IMR-90 (cell line): ENCODE results near the gene ARHGAP10.

ENCODE experiments used
- CEBPB ChIP-seq: IDR thresholded peaks from 2 replicates; pipeline ENCODE4 v1.6.1; 2012; ENCODE audit warnings: low read depth, low read length, improper control_type of control experiment
- CHD1 ChIP-seq: IDR thresholded peaks from 2 replicates; pipeline ENCODE4 v1.6.1; 2012; ENCODE audit warnings: low read depth, low read length, improper control_type of control experiment
- CTCF ChIP-seq: conservative IDR thresholded peaks from 2 replicates; pipeline ENCODE4 v1.5.1; 2012; ENCODE audit warnings: mild to moderate bottlenecking, low read depth, low read length, improper control_type of control experiment
- ELK1 ChIP-seq: fragments of 150-350 bp; IDR thresholded peaks from 2 replicates; pipeline ENCODE4 v1.6.1; 2016; ENCODE audit warnings: low read depth, mild to moderate bottlenecking, low read length, moderate library complexity, borderline replicate concordance
- FOS ChIP-seq: fragments of 150-350 bp; IDR thresholded peaks from 2 replicates; pipeline ENCODE4 v1.6.1; 2016; ENCODE audit warnings: low read depth, low read length
- MAFK ChIP-seq: IDR thresholded peaks from 2 replicates; pipeline ENCODE4 v1.6.1; 2012; ENCODE audit warnings: low read depth, low read length, improper control_type of control experiment
- MXI1 ChIP-seq: IDR thresholded peaks from 2 replicates; pipeline ENCODE4 v1.6.1; 2012; ENCODE audit warnings: low read depth, mild to moderate bottlenecking, low read length, moderate library complexity, borderline replicate concordance
- NFE2L2 ChIP-seq: fragments of 150-350 bp; IDR thresholded peaks from 2 replicates; pipeline ENCODE4 v1.6.1; 2016; ENCODE audit warnings: low read depth, mild to moderate bottlenecking, low read length
- POLR2A ChIP-seq: IDR thresholded peaks from 2 replicates; pipeline ENCODE4 v1.6.1; 2012; ENCODE audit warnings: mild to moderate bottlenecking, low read depth, low read length
- RAD21 ChIP-seq: IDR thresholded peaks from 2 replicates; pipeline ENCODE4 v1.6.1; 2012; ENCODE audit warnings: low read length, improper control_type of control experiment
- RCOR1 ChIP-seq: IDR thresholded peaks from 2 replicates; pipeline ENCODE4 v1.6.1; 2012; ENCODE audit warnings: mild to moderate bottlenecking, low read length, improper control_type of control experiment; ENCODE audit not compliant: insufficient replicate concordance
- SMC3 ChIP-seq: fragments of 150-350 bp; IDR thresholded peaks from 2 replicates; pipeline ENCODE4 v1.6.1; 2016; ENCODE audit warnings: low read depth, mild to moderate bottlenecking, antibody characterized with exemption, low read length, moderate library complexity
- TF ChIP-seq, protein P1 (sequence below): fragments of 150-350 bp; IDR thresholded peaks from 2 replicates; pipeline ENCODE4 v1.6.1; 2017; ENCODE audit warnings: mild to moderate bottlenecking, antibody characterized with exemption, low read length, low read depth

DNA sequence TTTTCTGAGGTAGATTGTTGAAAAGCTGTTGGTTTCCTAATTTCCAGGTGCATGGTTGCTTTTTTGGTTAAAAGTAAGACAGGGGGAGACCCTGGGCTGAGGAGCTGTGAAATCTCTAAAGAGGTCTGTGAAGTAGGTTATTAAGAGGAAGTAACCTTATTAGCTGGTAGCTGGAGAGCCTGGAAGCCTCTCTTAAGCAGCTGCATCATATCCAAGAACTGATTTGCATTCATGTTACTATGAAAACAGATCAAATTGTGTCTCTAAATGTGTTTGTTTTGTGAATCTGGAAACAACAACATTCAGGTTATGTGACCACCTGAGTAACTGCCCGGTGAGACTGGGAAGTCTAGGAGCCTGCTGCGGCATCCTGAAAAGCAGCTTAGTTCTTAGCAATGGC, 54.1 kb downstream of the ARHGAP10 start:
- no peak for TF ChIP-seq POLR2A
- no peak for TF ChIP-seq RAD21
- no peak for TF ChIP-seq CTCF
- no peak for TF ChIP-seq SMC3
- TF ChIP-seq, protein P1, sequence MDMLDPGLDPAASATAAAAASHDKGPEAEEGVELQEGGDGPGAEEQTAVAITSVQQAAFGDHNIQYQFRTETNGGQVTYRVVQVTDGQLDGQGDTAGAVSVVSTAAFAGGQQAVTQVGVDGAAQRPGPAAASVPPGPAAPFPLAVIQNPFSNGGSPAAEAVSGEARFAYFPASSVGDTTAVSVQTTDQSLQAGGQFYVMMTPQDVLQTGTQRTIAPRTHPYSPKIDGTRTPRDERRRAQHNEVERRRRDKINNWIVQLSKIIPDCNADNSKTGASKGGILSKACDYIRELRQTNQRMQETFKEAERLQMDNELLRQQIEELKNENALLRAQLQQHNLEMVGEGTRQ: no peak
- TF ChIP-seq MAFK: no peak
- TF ChIP-seq CHD1: no peak
- no peak for TF ChIP-seq ELK1
- TF ChIP-seq RCOR1: no peak
- no peak for TF ChIP-seq FOS
- no peak for TF ChIP-seq CEBPB
- TF ChIP-seq NFE2L2: no peak
- no peak for TF ChIP-seq MXI1
